Inflammatory macrophage (primary cell): ENCODE results near the gene SH3GL1.
A peak's percentile ranks its signal among the peaks of the same experiment; 100 is the strongest.

ENCODE experiments used
- DNase-seq, 2 donors: peaks; one replicate each; pipeline ENCODE4 v3.0.0-alpha.2; 2020 to 2022

SH3GL1 gene

GRCh38 chr19:4313847-4314490 is 86.4 kb downstream of the SH3GL1 start:
- DNase-seq: peak; percentile 15 to 33
